SK-N-SH (cell line): ENCODE data around the gene NEU3.

Source experiments
- EP300 ChIP-seq, 2 experiments: IDR thresholded peaks; 2 replicates each; pipeline versions ENCODE4 v1.4.0 to v1.6.1; 2012; ENCODE audit warnings: borderline replicate concordance in 1 of 2, low read depth in 1 of 2, low read length in 1 of 2
- EZH2phosphoT487 ChIP-seq: fragments of 200-600 bp; sonication (generic); IDR thresholded peaks from 2 replicates; pipeline ENCODE4 v1.6.1; 2017; ENCODE audit warnings: low read depth, mixed run types, mild to moderate bottlenecking, antibody characterized with exemption, moderate library complexity, borderline replicate concordance
- POLR2AphosphoS5 ChIP-seq: IDR thresholded peaks from 2 replicates; pipeline ENCODE4 v1.6.1; 2012; ENCODE audit warnings: low read depth, low read length
- TAF1 ChIP-seq: IDR thresholded peaks from 2 replicates; pipeline ENCODE4 v1.6.1; 2012; ENCODE audit warnings: low read depth, mild to moderate bottlenecking, low read length, moderate library complexity, borderline replicate concordance
- TCF12 ChIP-seq: IDR thresholded peaks from 2 replicates; pipeline ENCODE4 v1.4.0; 2012
- TF ChIP-seq, protein P1 (sequence below): fragments of 150-350 bp; IDR thresholded peaks from 2 replicates; pipeline ENCODE4 v1.6.1; 2017; ENCODE audit warnings: antibody characterized with exemption, low read length, low read depth, borderline replicate concordance
- TF ChIP-seq, protein P2 (sequence below): fragments of 200-600 bp; sonication (generic); IDR thresholded peaks from 2 replicates; pipeline ENCODE4 v1.6.1; 2017; ENCODE audit warnings: antibody characterized with exemption, mild to moderate bottlenecking, moderate library complexity
- TF ChIP-seq, protein P3 (sequence below): IDR thresholded peaks from 2 replicates; pipeline ENCODE4 v1.6.1; 2012; ENCODE audit warnings: mild to moderate bottlenecking, low read depth, low read length, moderate library complexity
- TF ChIP-seq, protein P4 (sequence below): IDR thresholded peaks from 2 replicates; pipeline ENCODE4 v1.4.0; 2012; ENCODE audit warnings: low read depth
- TF ChIP-seq, protein P5 (sequence below): IDR thresholded peaks from 2 replicates; pipeline ENCODE4 v1.4.0; 2012; ENCODE audit warnings: low read depth, borderline replicate concordance

DNA sequence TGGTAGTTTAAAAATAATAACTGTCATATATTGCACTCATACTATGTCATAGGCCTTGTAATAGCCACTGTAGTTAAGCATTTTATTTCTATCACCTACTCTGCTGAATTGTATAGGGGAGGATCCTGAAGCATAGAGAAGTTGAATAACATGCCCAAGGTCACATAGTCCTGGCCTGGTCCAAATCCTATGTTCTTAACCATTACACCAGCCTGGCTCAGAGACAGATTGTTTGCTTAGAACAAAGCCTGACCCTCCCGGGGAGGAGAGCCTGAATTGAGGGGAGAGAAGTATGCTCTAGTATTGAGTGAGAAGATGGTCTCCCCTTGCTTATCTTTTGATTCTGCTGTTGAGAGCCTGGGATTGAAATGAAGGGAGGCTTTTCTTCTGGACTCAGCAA is 2.2 kb downstream of the NEU3 start:
- no peak for TF ChIP-seq EP300 (IDR thresholded peaks at IDR 0.05; ENCODE audit: borderline replicate concordance in 1 of 2, low read depth in 1 of 2, low read length in 1 of 2)
- TF ChIP-seq, protein P1, sequence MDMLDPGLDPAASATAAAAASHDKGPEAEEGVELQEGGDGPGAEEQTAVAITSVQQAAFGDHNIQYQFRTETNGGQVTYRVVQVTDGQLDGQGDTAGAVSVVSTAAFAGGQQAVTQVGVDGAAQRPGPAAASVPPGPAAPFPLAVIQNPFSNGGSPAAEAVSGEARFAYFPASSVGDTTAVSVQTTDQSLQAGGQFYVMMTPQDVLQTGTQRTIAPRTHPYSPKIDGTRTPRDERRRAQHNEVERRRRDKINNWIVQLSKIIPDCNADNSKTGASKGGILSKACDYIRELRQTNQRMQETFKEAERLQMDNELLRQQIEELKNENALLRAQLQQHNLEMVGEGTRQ: no peak
- TF ChIP-seq, protein P2, sequence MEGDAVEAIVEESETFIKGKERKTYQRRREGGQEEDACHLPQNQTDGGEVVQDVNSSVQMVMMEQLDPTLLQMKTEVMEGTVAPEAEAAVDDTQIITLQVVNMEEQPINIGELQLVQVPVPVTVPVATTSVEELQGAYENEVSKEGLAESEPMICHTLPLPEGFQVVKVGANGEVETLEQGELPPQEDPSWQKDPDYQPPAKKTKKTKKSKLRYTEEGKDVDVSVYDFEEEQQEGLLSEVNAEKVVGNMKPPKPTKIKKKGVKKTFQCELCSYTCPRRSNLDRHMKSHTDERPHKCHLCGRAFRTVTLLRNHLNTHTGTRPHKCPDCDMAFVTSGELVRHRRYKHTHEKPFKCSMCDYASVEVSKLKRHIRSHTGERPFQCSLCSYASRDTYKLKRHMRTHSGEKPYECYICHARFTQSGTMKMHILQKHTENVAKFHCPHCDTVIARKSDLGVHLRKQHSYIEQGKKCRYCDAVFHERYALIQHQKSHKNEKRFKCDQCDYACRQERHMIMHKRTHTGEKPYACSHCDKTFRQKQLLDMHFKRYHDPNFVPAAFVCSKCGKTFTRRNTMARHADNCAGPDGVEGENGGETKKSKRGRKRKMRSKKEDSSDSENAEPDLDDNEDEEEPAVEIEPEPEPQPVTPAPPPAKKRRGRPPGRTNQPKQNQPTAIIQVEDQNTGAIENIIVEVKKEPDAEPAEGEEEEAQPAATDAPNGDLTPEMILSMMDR: no peak
- TF ChIP-seq, protein P3, sequence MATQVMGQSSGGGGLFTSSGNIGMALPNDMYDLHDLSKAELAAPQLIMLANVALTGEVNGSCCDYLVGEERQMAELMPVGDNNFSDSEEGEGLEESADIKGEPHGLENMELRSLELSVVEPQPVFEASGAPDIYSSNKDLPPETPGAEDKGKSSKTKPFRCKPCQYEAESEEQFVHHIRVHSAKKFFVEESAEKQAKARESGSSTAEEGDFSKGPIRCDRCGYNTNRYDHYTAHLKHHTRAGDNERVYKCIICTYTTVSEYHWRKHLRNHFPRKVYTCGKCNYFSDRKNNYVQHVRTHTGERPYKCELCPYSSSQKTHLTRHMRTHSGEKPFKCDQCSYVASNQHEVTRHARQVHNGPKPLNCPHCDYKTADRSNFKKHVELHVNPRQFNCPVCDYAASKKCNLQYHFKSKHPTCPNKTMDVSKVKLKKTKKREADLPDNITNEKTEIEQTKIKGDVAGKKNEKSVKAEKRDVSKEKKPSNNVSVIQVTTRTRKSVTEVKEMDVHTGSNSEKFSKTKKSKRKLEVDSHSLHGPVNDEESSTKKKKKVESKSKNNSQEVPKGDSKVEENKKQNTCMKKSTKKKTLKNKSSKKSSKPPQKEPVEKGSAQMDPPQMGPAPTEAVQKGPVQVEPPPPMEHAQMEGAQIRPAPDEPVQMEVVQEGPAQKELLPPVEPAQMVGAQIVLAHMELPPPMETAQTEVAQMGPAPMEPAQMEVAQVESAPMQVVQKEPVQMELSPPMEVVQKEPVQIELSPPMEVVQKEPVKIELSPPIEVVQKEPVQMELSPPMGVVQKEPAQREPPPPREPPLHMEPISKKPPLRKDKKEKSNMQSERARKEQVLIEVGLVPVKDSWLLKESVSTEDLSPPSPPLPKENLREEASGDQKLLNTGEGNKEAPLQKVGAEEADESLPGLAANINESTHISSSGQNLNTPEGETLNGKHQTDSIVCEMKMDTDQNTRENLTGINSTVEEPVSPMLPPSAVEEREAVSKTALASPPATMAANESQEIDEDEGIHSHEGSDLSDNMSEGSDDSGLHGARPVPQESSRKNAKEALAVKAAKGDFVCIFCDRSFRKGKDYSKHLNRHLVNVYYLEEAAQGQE: no peak
- TF ChIP-seq EZH2phosphoT487: no peak
- TF ChIP-seq TCF12: no peak
- TF ChIP-seq, protein P4, sequence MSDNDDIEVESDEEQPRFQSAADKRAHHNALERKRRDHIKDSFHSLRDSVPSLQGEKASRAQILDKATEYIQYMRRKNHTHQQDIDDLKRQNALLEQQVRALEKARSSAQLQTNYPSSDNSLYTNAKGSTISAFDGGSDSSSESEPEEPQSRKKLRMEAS: no peak
- TF ChIP-seq TAF1: no peak
- TF ChIP-seq, protein P5, sequence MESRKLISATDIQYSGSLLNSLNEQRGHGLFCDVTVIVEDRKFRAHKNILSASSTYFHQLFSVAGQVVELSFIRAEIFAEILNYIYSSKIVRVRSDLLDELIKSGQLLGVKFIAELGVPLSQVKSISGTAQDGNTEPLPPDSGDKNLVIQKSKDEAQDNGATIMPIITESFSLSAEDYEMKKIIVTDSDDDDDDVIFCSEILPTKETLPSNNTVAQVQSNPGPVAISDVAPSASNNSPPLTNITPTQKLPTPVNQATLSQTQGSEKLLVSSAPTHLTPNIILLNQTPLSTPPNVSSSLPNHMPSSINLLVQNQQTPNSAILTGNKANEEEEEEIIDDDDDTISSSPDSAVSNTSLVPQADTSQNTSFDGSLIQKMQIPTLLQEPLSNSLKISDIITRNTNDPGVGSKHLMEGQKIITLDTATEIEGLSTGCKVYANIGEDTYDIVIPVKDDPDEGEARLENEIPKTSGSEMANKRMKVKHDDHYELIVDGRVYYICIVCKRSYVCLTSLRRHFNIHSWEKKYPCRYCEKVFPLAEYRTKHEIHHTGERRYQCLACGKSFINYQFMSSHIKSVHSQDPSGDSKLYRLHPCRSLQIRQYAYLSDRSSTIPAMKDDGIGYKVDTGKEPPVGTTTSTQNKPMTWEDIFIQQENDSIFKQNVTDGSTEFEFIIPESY: no peak
- no peak for TF ChIP-seq POLR2AphosphoS5
